ENCODE data around the gene LHFPL2.

GRCh38 chr5:78587775-78588291, 60.7 kb downstream of the LHFPL2 start:
- TF ChIP-seq POLR2A (IDR thresholded peaks at IDR 0.05) (no peak), CTCF (IDR thresholded peaks at IDR 0.05) (no peak)

Measured in body of pancreas (tissue), 4 donors.